Mesodermal cell (in vitro differentiated cells): ENCODE measurements around the gene PAK4. TPM values are rescaled to one million over a fixed set of nuclear protein-coding genes. Genes with fewer than 3 reads are reported as not detected.

Experiments used
- H3K27ac ChIP-seq: 2 replicates; pipeline ENCODE4 v1.7.0; 2013; ENCODE audit warnings: mild to moderate bottlenecking, low read depth, low read length, moderate library complexity; ENCODE audit not compliant: severe bottlenecking
- H3K36me3 ChIP-seq: 2 replicates; pipeline ENCODE4 v1.7.1; 2013; ENCODE audit warnings: mild to moderate bottlenecking, low read length, moderate library complexity; ENCODE audit not compliant: control insufficient read depth, insufficient read depth
- H3K4me1 ChIP-seq: one replicate; pipeline ENCODE4 v1.7.1; 2013; ENCODE audit warnings: mild to moderate bottlenecking, low read length; ENCODE audit not compliant: insufficient read depth, control insufficient read depth, poor library complexity, severe bottlenecking
- H3K4me3 ChIP-seq: 2 replicates; pipeline ENCODE4 v1.7.0; 2013; ENCODE audit warnings: low read length, control low read depth, mild to moderate bottlenecking; ENCODE audit not compliant: insufficient read depth, poor library complexity, severe bottlenecking; ENCODE audit errors: extremely low read depth
- H3K9me3 ChIP-seq: 2 replicates; pipeline ENCODE4 v1.7.1; 2013; ENCODE audit warnings: mild to moderate bottlenecking, low read length, moderate library complexity; ENCODE audit not compliant: control insufficient read depth
- WGBS, 2 experiments: methylation state at CpG; one replicate each; pipeline ENCODE4 v1.1.5; 2013; ENCODE audit warnings: missing lambda C conversion rate in 2 of 2; ENCODE audit not compliant: insufficient coverage in 2 of 2; 5-methylcytosine and 5-hydroxymethylcytosine counted together
- polyA plus RNA-seq, 2 experiments: library from polyadenylated mRNA; stranded (reverse); fragments of 50-300 nt; gene quantifications; one replicate each; pipeline ENCODE4 v1.2.3, GENCODE V29; 2013

The PAK4 gene
- polyA plus RNA-seq (2013, experiment 1 of 2): 58.9 TPM
- polyA plus RNA-seq (2013, experiment 2 of 2): 56.3 TPM

DNA sequence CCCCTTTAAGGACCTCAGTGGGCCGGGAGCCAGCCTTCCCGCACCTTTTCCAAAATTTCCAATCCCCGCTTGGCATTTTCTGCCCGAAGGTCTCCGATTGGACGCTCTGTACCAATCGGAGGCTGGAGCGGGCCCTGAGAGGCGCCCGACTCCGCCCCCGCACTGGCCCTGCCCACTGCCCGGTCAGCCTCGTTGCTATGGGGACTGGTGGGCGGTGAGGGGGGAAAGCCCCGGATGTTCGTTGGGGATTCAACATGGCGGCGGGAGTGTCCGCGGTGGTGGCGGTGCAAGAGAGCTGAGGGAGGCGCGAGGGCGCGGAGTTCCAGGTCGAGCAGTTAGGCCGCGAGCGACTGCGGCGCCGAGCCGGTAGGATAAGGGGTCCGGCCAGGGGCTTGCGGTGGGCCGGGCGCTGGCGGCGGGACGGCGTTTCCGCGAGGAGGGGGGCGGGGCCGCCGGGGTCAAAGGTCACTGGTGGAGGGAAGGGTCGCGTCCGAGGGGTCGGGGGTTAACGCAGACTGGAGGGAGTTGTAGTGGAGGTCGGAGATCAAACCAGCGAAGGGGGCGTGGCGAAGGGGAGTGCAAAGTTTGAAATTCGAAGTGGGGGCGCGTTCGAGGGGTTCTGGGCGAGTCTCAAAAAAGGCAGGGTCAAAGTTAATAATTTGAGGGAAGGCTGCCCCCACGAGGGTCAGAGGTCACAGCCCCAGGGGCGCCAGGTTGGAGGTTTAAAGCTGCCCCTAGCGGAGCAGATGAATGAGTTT is at the start of gene PAK4:
Gene PAK4 (plus strand): TSS at position 233 of the 758 bp plus-strand sequence. CDS start 43,768 bp downstream, outside the sequence.
- WGBS, 2 experiments: 1% methylated on average over 46 to 53 of the region's 64 CpGs
- Histone ChIP-seq H3K27ac (peak within 1 kb of the TSS; percentile 78), H3K4me1 (peaks cover 20% of the 10 kb centered on the region), H3K9me3 (no peaks in the 10 kb centered on the region), H3K4me3 (peak within 1 kb of the TSS; percentile 76), H3K36me3 (no peaks in the 10 kb centered on the region)

DNA sequence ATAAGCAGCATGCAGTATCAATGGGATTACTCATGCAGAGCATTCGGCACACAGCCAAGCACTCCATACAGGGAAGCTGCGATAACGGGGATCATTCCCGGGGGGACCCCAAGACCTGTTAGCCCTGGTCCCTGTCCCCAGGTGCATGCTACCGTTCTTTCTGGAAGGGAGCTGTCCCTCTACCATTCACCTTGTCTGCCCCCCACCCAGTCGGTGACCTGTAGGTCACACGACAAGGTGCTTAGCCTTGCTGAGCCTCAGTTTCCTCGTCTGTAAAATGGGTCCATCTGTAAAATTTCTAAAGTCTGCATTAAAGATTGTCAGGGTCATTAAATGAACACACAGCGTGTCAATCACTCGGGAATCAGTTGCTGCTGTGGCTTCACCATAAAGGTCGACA is 48.3 kb upstream of the PAK4 start:
- Histone ChIP-seq H3K4me1 (peaks cover 9% of the 10 kb centered on the region), H3K9me3 (no peaks in the 10 kb centered on the region), H3K36me3 (no peaks in the 10 kb centered on the region), H3K27ac (no peak overlapping the region), H3K4me3 (no peak overlapping the region)
- 88 to 92% methylated on average over 10 to 11 of the region's 11 CpGs for WGBS, 2 experiments

DNA sequence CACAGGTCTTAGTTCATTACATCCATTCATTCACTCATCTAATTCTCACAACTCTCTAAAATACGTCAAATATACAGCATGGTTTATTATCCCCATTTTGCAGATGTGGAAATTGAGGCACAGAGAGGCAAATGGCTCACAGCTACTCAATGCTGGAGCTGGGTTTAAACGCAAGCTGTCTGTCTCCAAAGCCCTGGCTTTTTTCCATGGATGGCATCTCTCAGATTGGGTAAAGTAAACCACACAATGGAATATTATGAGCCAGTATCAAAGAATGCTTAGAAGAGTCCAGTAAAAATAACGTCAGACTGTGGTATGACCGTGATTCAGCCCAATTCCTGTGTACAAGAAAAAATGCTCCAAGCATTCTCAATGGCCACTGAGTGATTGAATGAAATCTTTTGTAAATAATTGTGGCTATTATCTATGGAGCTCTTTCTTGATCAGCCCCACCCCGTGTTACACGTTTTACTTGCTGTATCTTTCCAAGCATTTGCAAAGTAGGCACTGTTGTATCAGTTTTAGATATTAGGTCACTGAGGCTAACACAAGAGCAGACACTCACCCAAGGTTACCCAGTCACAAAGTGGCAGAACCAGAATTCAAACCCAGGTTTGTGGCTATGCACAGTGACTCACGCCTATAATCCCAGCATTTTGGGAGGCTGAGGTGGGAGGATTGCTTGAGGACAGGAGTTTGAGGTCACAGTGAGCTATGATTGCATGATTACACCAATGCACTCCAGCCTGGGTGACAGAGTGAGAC is 47.0 kb upstream of the PAK4 start:
- 74 to 81% methylated on average over 5 to 6 of the region's 7 CpGs for WGBS, 2 experiments
- Histone ChIP-seq H3K36me3 (no peaks in the 10 kb centered on the region), H3K9me3 (no peaks in the 10 kb centered on the region), H3K27ac (no peak overlapping the region), H3K4me3 (no peak overlapping the region), H3K4me1 (peaks cover 3% of the 10 kb centered on the region)

DNA sequence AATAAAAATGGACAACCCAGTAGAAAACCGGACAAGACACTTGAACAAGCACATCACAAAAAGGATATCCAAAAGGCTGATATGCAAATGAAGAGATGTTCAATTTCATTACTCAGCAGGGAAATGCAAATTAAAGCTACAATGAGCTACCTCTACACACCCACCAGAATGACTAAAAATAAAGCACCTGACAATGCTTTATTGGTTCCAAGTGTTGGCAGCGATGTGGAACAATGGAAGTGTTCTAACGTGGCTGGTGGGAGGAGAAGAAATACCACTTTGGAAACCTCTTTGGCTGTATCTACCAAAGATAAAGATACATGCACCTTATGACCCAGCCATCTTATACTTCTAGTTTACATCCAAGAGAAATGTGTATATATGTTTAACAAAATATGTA is 45.2 kb upstream of the PAK4 start:
- Histone ChIP-seq H3K9me3 (no peaks in the 10 kb centered on the region), H3K4me3 (no peak overlapping the region), H3K4me1 (no peaks in the 10 kb centered on the region), H3K36me3 (no peaks in the 10 kb centered on the region), H3K27ac (no peak overlapping the region)
- 100% methylated on average over 1 of the region's 3 CpGs; no CpG with 5 or more reads in 1 of the 2 experiments for WGBS, 2 experiments

DNA sequence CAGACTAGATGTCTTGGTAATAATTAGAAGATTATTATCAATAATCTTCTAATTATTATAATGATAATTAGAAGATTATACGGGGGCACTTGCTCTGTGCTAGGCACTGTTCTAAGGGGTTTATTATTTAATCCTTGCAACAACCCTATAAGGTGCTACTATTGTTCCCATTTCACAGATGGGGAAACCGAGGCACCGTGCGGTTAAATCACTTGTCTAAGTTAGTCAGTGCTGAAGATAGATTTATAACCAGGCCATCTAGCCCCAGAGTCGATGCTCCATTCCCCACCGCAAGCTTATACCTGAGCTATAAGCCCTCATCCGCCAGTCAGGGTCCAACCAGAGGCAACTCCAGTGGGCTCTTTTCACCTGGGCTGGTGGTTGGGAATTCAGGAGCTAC is 43.4 kb upstream of the PAK4 start:
- WGBS, 2 experiments: 82 to 88% methylated on average over 5 to 6 of the region's 7 CpGs

DNA sequence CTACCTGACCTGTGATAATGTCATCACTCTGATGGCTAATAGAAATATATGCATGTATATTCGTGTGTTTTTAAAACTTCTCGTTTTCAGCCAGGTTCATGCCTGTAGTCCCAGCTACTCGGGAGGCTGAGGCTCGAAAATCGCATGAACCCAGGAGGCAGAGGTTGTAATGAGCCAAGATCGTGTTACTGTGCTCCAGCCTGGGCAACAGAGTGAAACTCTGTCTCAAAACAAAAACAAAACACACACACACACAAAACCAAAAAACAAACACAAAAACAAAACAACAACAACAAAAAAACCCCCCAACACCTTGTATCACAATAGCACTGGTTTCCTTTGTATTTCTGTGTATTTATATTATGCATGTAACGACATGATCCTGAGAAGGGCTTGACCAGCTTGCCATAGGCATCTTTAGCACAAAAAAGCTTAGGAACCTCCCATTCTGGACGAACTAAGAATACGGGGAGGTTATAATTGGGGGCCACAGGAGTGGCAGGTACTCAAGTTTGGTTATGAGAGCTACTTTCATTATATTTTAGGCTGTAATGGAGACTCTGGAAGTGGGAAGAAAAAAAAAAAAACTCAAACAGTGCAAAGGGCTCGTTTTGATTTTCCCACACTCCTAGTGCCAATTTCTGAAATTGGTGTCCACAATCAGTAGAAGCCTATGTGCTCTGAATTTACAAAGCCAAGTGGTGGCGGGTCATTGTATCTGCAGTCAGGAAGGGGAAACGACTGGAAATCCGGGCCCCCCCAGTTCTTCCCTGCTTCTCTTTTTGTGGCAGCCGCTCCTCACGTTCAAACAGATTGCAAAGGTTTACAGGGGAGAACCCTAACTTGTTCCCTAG is 42.6 kb upstream of the PAK4 start:
- no peaks in the 10 kb centered on the region for H3K4me1 ChIP-seq
- no peaks in the 10 kb centered on the region for H3K9me3 ChIP-seq
- no peaks in the 10 kb centered on the region for H3K36me3 ChIP-seq
- H3K27ac ChIP-seq: no peak overlapping the region
- H3K4me3 ChIP-seq: no peak overlapping the region
- WGBS, 2 experiments: 43 to 56% methylated on average over 12 to 13 of the region's 15 CpGs

More for the DNA sequence above, 43.4 kb upstream of the PAK4 start:
- H3K9me3 ChIP-seq: no peaks in the 10 kb centered on the region
- no peaks in the 10 kb centered on the region for H3K4me1 ChIP-seq
- H3K36me3 ChIP-seq: no peaks in the 10 kb centered on the region
- H3K4me3 ChIP-seq: no peak overlapping the region
- H3K27ac ChIP-seq: no peak overlapping the region

DNA sequence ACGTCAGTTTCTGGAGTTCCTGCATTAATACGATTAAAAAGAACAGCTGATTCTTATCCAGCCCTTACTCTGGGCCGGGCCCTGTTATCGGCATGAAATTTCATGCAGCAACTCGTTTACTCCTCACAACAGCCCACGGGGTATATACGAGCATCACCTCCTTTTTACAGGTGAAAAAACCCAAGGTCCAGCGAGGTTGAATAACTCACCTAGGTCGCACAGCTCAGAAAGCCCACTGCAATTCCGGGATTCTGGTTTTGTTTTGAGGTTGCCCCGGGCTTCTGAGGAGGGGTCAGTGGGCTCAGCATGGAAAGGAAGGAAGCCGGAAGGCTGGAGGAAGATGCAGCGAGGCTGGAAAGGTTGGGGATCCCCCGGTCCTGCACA is 42.0 kb upstream of the PAK4 start:
- Histone ChIP-seq H3K4me1 (no peaks in the 10 kb centered on the region), H3K4me3 (no peak overlapping the region), H3K27ac (no peak overlapping the region), H3K36me3 (no peaks in the 10 kb centered on the region), H3K9me3 (no peaks in the 10 kb centered on the region)
- 31 to 35% methylated on average over 13 of the region's 14 CpGs for WGBS, 2 experiments

DNA sequence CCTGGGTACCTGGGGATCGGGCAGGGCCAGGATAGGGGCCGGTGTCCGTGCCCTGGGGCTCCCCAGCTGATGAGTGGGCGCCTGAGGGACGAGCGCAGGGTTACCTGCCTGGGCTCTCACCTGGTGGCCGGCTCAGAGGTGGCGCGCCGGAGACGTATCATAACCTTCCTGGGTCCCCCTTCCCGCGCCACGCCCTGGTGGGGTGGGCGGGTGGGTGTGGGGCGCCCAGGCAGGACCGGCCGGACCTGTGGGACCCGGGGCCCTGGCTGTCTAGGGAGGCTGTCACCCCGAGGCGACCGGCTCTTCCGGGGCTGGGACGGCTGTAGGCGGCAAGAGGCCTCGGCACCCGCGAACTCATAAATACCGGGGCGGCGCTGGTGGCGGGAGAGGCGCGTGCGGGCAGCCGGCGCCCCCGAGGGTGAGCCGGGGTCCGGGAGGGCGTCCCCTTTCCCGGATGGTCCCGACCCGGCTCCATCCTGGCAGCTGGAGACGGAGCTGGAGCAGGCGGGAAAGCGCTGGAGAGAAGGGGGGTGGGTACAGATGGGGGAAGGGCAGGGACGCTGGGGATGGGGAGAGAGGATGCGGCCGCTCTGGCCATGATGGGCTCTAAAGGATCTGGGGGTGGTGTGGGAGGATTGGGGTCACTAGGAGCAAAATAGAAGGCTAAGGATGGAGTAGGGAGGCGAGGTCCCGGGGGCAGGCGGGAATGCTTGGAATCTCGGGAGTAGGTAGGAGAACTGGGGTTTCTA is 41.4 kb upstream of the PAK4 start, which contains the start of gene ACP7:
Gene ACP7 (plus strand): TSS at position 386 of the 749 bp plus-strand sequence. CDS start 902 bp downstream, outside the sequence.
- H3K4me3 ChIP-seq: no peak within 1 kb of the TSS
- no peaks in the 10 kb centered on the region for H3K4me1 ChIP-seq
- H3K36me3 ChIP-seq: no peaks in the 10 kb centered on the region
- no peaks in the 10 kb centered on the region for H3K9me3 ChIP-seq
- no peak within 1 kb of the TSS for H3K27ac ChIP-seq
- WGBS, 2 experiments: 0 to 3% methylated on average over 21 to 35 of the region's 54 CpGs

DNA sequence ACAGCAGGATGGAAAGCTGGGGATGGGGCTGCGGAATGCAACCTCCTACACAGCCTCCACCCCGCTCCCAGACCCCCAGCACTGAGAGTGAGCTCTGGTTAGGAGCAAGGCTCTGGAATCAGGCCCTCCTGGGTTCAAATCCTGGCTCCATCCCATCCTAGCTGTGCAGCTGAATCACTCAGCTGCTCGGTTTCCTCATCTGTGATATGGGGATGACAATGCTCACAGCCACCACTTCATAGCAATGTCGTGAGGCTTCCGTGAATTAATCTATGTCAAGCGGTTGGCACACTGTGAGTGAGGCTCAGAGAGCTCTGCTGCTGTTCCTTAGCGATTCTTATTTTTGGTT is 40.9 kb upstream of the PAK4 start:
- Histone ChIP-seq H3K9me3 (no peaks in the 10 kb centered on the region), H3K4me3 (no peak overlapping the region), H3K27ac (no peak overlapping the region), H3K36me3 (no peaks in the 10 kb centered on the region), H3K4me1 (no peaks in the 10 kb centered on the region)
- 43 to 47% methylated on average over 6 to 7 of the region's 7 CpGs for WGBS, 2 experiments

DNA sequence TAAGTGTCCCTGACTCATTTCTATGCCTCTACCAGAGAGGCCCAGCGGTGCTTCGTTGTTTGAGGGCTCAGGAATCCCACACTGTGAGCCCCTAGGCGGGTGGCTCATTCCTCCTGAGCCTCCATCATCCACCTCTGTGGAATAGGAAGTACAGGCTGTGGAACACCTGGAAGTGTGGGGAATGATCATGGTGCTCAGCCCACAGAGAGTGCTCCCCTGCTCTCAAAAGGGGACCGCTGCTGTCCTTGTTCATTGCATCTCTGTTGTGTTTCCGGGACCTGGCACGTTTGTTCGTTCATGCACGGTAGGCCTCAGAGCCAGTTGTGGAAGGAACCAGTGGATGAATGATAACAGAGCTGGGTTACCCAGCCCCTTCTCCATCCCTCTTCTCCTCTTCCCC is 40.2 kb upstream of the PAK4 start:
- 74 to 86% methylated on average over 4 of the region's 8 CpGs for WGBS, 2 experiments
- Histone ChIP-seq H3K36me3 (no peaks in the 10 kb centered on the region), H3K27ac (no peak overlapping the region), H3K9me3 (no peaks in the 10 kb centered on the region), H3K4me3 (no peak overlapping the region), H3K4me1 (no peaks in the 10 kb centered on the region)
